KMS-11 (cell line): Measurements from ENCODE around the gene OR52I2.

Source experiments
- H2AFZ ChIP-seq: fragments of 200-600 bp; sonication (generic); 2 replicates; pipeline ENCODE4 v1.6.1; 2016; ENCODE audit warnings: antibody characterized with exemption, mixed run types, low read depth
- H3K27ac ChIP-seq: fragments of 200-600 bp; sonication (generic); 2 replicates; pipeline ENCODE4 v1.6.1; 2016; ENCODE audit warnings: mild to moderate bottlenecking, mixed run types
- H3K27me3 ChIP-seq: fragments of 200-600 bp; sonication (generic); 2 replicates; pipeline ENCODE4 v1.6.1; 2017; ENCODE audit warnings: mild to moderate bottlenecking, low read depth, mixed run types, moderate library complexity; ENCODE audit not compliant: insufficient read depth
- H3K36me3 ChIP-seq: fragments of 200-600 bp; sonication (generic); 2 replicates; pipeline ENCODE4 v1.6.1; 2017; ENCODE audit warnings: mild to moderate bottlenecking, mixed run types; ENCODE audit not compliant: insufficient read depth
- H3K4me1 ChIP-seq: fragments of 200-600 bp; sonication (generic); 2 replicates; pipeline ENCODE4 v1.6.1; 2016; ENCODE audit warnings: mild to moderate bottlenecking, low read depth, mixed run types; ENCODE audit not compliant: poor library complexity, severe bottlenecking
- H3K4me2 ChIP-seq: fragments of 200-600 bp; sonication (generic); 2 replicates; pipeline ENCODE4 v1.7.0; 2016; ENCODE audit warnings: mild to moderate bottlenecking, mixed run types
- H3K4me3 ChIP-seq: fragments of 200-600 bp; sonication (generic); IDR thresholded peaks from 2 replicates; pipeline ENCODE4 v1.6.1; 2017; ENCODE audit warnings: low read depth, low read length, mixed read lengths; ENCODE audit not compliant: insufficient read depth
- H3K79me2 ChIP-seq: fragments of 200-600 bp; sonication (generic); 2 replicates; pipeline ENCODE4 v1.6.1; 2016; ENCODE audit warnings: low read depth, mixed run types; ENCODE audit not compliant: insufficient read depth
- H3K9ac ChIP-seq: fragments of 200-600 bp; sonication (generic); 2 replicates; pipeline ENCODE4 v1.6.1; 2016; ENCODE audit warnings: mild to moderate bottlenecking, mixed run types
- H4K20me1 ChIP-seq: fragments of 200-600 bp; sonication (generic); 2 replicates; pipeline ENCODE4 v1.6.1; 2016; ENCODE audit warnings: mild to moderate bottlenecking, mixed run types; ENCODE audit not compliant: insufficient read depth
- CTCF ChIP-seq: fragments of 200-600 bp; sonication (generic); conservative IDR thresholded peaks from 2 replicates; pipeline ENCODE4 v1.6.1; 2017; ENCODE audit warnings: low read depth, mild to moderate bottlenecking, antibody characterized with exemption, low read length, moderate library complexity, mixed read lengths

OR52I2 gene

DNA sequence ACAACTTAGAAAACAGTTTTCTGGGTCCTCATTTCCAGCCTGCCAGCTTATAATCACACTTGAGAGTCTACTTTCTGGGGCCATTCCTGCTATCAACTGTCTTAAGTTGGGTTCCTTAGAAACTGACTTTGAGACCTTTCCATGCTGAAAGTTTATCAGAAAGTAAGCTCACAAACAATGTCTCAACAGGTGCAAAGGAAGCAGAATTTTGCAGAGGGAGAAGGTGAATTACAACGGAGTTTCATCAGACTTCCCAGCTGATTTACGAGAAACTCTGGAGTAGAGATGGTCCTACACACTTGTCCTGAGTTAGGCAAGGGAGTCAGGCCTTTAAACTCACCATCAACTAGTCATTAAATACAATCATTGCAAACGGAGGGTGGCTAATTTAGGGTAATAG is 4.7 kb upstream of the OR52I2 start:
- Histone ChIP-seq H3K27ac (no peak overlapping the region), H3K4me2 (no peak overlapping the region), H4K20me1 (no peaks in the 10 kb centered on the region), H3K27me3 (no peaks in the 10 kb centered on the region), H3K9ac (no peak overlapping the region), H3K36me3 (no peaks in the 10 kb centered on the region), H3K79me2 (no peaks in the 10 kb centered on the region), H3K4me1 (no peaks in the 10 kb centered on the region), H3K4me3 (no peak overlapping the region), H2AFZ (no peak overlapping the region)
- TF ChIP-seq CTCF = no peak

- Histone ChIP-seq H3K4me2 (no peak overlapping the region), H3K4me1 (no peaks in the 10 kb centered on the region), H3K79me2 (no peaks in the 10 kb centered on the region), H3K36me3 (no peaks in the 10 kb centered on the region), H3K27me3 (no peaks in the 10 kb centered on the region), H3K4me3 (no peak overlapping the region), H3K9ac (no peak overlapping the region), H3K27ac (no peak overlapping the region), H4K20me1 (no peaks in the 10 kb centered on the region), H2AFZ (no peak overlapping the region)
- TF ChIP-seq CTCF = no peak
Observed at GRCh38 chr11:4577761-4578160, 3.8 kb upstream of the OR52I2 start.

- no peak for TF ChIP-seq CTCF
- Histone ChIP-seq H3K79me2 (no peaks in the 10 kb centered on the region), H3K27me3 (no peaks in the 10 kb centered on the region), H3K9ac (no peak overlapping the region), H4K20me1 (no peaks in the 10 kb centered on the region), H3K36me3 (no peaks in the 10 kb centered on the region), H2AFZ (no peak overlapping the region), H3K4me2 (no peak overlapping the region), H3K4me3 (no peak overlapping the region), H3K4me1 (no peaks in the 10 kb centered on the region), H3K27ac (no peak overlapping the region)
Observed at GRCh38 chr11:4578624-4579023, 2.9 kb upstream of the OR52I2 start.

GRCh38 chr11:4580124-4580523 is 1.4 kb upstream of the OR52I2 start:
- Histone ChIP-seq H3K4me1 (no peaks in the 10 kb centered on the region), H3K79me2 (no peaks in the 10 kb centered on the region), H3K9ac (no peak overlapping the region), H2AFZ (no peak overlapping the region), H3K4me3 (no peak overlapping the region), H4K20me1 (no peaks in the 10 kb centered on the region), H3K27ac (no peak overlapping the region), H3K27me3 (no peaks in the 10 kb centered on the region), H3K36me3 (no peaks in the 10 kb centered on the region), H3K4me2 (no peak overlapping the region)
- TF ChIP-seq CTCF = no peak

GRCh38 chr11:4589017-4589416 is 7.5 kb downstream of the OR52I2 start:
- no peak for TF ChIP-seq CTCF
- H3K27me3 ChIP-seq = no peaks in the 10 kb centered on the region
- no peaks in the 10 kb centered on the region for H3K36me3 ChIP-seq
- no peak overlapping the region for H3K4me2 ChIP-seq
- no peak overlapping the region for H2AFZ ChIP-seq
- H3K4me3 ChIP-seq = no peak overlapping the region
- H3K4me1 ChIP-seq = no peaks in the 10 kb centered on the region
- no peak overlapping the region for H3K9ac ChIP-seq
- no peaks in the 10 kb centered on the region for H4K20me1 ChIP-seq
- no peak overlapping the region for H3K27ac ChIP-seq
- no peaks in the 10 kb centered on the region for H3K79me2 ChIP-seq
